ENCODE measurements around the gene FAM124A. TPM values are rescaled to one million over a fixed set of nuclear protein-coding genes. Genes with fewer than 3 reads are reported as not detected.

Gene FAM124A
- total RNA-seq, 1 donor from 2014 or later, result 3.9 TPM

DNA sequence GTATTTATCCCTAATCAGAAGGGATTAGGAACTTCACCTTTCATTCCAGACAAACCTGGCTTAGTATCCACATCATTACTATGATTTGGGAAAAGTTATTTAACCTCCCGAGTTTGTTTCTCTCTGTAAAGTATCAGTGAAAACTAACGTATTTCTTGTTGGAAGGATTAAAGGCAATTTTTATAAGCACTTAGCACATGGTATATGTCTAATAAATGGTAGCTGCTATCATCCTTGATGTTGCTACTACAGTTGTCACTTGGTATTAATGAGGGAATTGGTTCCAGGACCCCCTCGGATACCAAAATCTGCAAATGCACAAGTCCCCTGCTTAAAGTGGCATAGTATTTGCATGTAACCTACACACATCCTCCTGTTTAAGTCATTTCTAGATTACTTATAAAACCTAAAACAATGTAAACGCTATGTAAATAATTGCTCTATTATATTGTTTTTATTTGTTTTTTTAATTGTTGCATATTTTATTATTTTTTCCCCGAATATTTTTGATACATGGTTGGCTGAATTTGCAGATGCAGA is 42.7 kb upstream of the FAM124A start:
- ATAC-seq (no peak), DNase-seq (no peak)
- no peaks in the 10 kb centered on the region for H3K27me3 ChIP-seq
- no peak overlapping the region for H3K27ac ChIP-seq
- H3K4me3 ChIP-seq, result no peak overlapping the region
- no peaks in the 10 kb centered on the region for H3K4me1 ChIP-seq
- no peaks in the 10 kb centered on the region for H3K9me3 ChIP-seq
- no peaks in the 10 kb centered on the region for H3K36me3 ChIP-seq
- intact Hi-C loops (cut with DNase I), result no loop called here
- TF ChIP-seq, protein P1, sequence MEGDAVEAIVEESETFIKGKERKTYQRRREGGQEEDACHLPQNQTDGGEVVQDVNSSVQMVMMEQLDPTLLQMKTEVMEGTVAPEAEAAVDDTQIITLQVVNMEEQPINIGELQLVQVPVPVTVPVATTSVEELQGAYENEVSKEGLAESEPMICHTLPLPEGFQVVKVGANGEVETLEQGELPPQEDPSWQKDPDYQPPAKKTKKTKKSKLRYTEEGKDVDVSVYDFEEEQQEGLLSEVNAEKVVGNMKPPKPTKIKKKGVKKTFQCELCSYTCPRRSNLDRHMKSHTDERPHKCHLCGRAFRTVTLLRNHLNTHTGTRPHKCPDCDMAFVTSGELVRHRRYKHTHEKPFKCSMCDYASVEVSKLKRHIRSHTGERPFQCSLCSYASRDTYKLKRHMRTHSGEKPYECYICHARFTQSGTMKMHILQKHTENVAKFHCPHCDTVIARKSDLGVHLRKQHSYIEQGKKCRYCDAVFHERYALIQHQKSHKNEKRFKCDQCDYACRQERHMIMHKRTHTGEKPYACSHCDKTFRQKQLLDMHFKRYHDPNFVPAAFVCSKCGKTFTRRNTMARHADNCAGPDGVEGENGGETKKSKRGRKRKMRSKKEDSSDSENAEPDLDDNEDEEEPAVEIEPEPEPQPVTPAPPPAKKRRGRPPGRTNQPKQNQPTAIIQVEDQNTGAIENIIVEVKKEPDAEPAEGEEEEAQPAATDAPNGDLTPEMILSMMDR (IDR thresholded peaks at IDR 0.05), result no peak

DNA sequence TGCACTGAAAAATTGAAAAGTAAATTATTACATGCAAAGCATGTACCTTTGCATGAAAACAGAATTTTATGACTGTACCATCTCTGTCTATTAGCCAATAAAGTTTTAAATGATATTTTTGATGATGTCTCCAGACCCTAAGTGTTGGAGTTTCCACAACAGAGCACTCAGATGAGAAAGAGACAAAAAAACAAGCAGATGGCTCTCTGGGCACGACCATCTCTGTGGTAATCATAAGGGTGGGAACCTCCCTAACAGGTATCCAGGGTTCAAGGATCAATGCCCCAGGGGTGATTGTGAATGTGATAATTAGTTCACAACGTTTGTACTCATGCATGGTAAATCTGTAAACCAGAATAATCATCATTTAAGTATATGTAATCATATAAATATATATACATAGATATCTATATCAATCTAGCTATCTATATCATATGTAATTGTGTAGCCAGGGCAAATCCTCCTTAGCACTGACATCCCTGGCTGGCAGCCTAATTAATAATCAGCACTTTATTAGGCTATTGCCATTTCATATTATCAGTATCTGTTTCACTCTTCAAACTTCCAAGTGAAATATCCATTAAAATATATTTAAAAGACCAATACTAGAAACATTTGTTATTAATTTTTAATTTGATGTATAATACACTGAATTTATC is 41.2 kb upstream of the FAM124A start:
- no peaks in the 10 kb centered on the region for H3K36me3 ChIP-seq
- DNase-seq (no peak), ATAC-seq (no peak)
- H3K9me3 ChIP-seq, result no peaks in the 10 kb centered on the region
- no peak overlapping the region for H3K27ac ChIP-seq
- intact Hi-C loops (cut with DNase I), result no loop called here
- H3K27me3 ChIP-seq, result no peaks in the 10 kb centered on the region
- H3K4me1 ChIP-seq, result no peaks in the 10 kb centered on the region
- TF ChIP-seq, protein P1 (IDR thresholded peaks at IDR 0.05), result no peak
- no peak overlapping the region for H3K4me3 ChIP-seq

DNA sequence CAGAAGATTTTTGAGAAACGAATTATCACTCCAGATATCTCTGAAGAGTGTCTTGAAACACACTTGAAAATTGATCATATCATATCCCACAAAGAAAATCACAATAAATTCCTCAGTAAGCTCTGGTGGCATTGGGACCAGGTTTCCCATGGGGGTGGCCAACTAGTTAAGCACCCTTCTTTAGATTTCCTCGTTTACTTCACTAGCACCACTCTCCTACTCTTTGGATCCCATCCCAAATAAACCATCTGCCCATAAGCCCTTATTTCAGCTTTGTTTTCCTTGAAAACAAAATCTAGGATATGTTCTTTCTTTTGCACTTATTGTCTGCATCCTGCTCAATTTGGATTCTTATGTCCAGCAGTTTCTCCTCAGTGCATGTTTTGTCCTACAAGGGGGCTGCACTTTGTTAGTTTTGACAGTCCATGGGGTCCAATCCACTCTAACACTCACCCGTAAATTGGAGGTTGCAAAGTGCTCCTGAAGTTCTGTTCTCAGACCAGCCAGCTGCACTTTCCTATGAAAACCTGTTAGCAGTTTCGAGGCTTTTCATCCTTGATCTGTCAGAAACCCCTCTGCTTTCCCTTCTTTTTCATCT is 40.3 kb upstream of the FAM124A start:
- TF ChIP-seq, protein P1 (IDR thresholded peaks at IDR 0.05), result no peak
- Histone ChIP-seq H3K36me3 (no peaks in the 10 kb centered on the region), H3K27ac (no peak overlapping the region), H3K9me3 (no peaks in the 10 kb centered on the region), H3K4me3 (no peak overlapping the region), H3K4me1 (no peaks in the 10 kb centered on the region), H3K27me3 (no peaks in the 10 kb centered on the region)
- DNase-seq (no peak), ATAC-seq (no peak)
- intact Hi-C loops (cut with DNase I), result no loop called here

DNA sequence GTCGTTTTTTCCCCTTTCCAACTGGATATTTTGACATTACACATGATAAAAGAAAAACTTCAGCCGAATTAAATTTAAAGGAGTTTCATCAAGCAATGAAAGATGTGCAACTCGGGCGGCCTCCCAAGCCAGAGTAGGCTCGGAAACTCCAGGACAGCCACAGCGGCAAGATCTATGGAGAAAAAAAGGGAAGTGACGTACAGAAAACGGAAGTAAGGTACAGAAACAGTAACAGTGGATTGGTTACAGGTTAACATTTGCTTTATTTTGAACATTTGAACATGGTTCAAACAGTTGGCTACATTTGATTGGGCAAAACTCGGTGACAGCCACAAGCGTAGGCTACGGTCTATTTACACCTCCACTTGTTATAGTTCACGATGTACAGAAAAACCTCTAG is 30.5 kb upstream of the FAM124A start:
- ATAC-seq, result no peak
- peaks cover 3% of the 10 kb centered on the region for H3K27me3 ChIP-seq
- no peak overlapping the region for H3K27ac ChIP-seq
- intact Hi-C loops (cut with DNase I), result no loop called here
- no peak overlapping the region for H3K4me3 ChIP-seq
- no peak for DNase-seq
- H3K4me1 ChIP-seq, result no peaks in the 10 kb centered on the region
- no peaks in the 10 kb centered on the region for H3K36me3 ChIP-seq
- TF ChIP-seq, protein P1 (IDR thresholded peaks at IDR 0.05), result no peak
- H3K9me3 ChIP-seq, result no peaks in the 10 kb centered on the region

DNA sequence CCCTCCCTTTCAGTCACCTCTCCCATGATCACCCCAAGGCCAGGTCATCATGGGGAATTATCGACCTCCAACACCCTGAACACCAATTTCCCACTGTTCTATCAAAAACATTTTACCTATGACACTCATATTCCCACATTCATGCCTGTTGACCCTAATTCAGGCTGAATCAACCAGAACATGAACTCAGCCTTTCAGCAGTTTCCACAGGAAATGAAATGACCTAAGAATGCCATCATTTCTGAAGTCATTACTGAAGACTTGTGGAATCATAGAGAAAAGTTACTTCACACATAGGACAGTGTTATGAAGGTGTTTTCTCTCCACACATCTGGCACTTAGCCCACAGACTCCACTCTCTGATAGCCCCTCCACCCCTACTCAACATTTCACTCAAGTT is 29.9 kb upstream of the FAM124A start:
- ATAC-seq (no peak), DNase-seq (no peak)
- H3K27me3 ChIP-seq, result peaks cover 3% of the 10 kb centered on the region
- intact Hi-C loops (cut with DNase I), result no loop called here
- H3K4me1 ChIP-seq, result no peaks in the 10 kb centered on the region
- H3K4me3 ChIP-seq, result no peak overlapping the region
- no peaks in the 10 kb centered on the region for H3K36me3 ChIP-seq
- no peaks in the 10 kb centered on the region for H3K9me3 ChIP-seq
- TF ChIP-seq, protein P1 (IDR thresholded peaks at IDR 0.05), result no peak
- no peak overlapping the region for H3K27ac ChIP-seq

Data from upper lobe of right lung (tissue), 1 donor.